Stimulated activated naive CD8-positive, alpha-beta T cell treated with anti-CD3 and anti-CD28 coated beads, Interleukin-15, Interleukin-2, amounts not matched to agents 100 ng/mL and 50 ng/mL, for 24 hours (primary cell): Measurements from ENCODE around the gene PODXL2.

Experiments used
- H3K27ac Mint-ChIP-seq: one replicate; pipeline ENCODE4 v1.8.0; 2021; ENCODE audit warnings: mild to moderate bottlenecking, mixed read lengths
- H3K27me3 Mint-ChIP-seq: one replicate; pipeline ENCODE4 v1.8.0; 2021; ENCODE audit warnings: mixed read lengths
- H3K36me3 Mint-ChIP-seq: one replicate; pipeline ENCODE4 v1.8.0; 2021; ENCODE audit warnings: low read depth, mixed read lengths
- H3K4me1 Mint-ChIP-seq: one replicate; pipeline ENCODE4 v1.8.0; 2021; ENCODE audit warnings: low read depth, mixed read lengths
- H3K4me3 Mint-ChIP-seq: one replicate; pipeline ENCODE4 v1.8.0; 2021; ENCODE audit warnings: mild to moderate bottlenecking, mixed read lengths
- H3K9me3 Mint-ChIP-seq: one replicate; pipeline ENCODE4 v1.8.0; 2021; ENCODE audit warnings: mixed read lengths

Gene PODXL2

GRCh38 chr3:127634653-127635052 lies 5.7 kb downstream of the PODXL2 start:
- Mint-ChIP-seq H3K4me3 (no peak overlapping the region), H3K27ac (no peak overlapping the region), H3K9me3 (no peaks in the 10 kb centered on the region), H3K4me1 (peaks cover 14% of the 10 kb centered on the region), H3K27me3 (peaks cover 23% of the 10 kb centered on the region), H3K36me3 (no peaks in the 10 kb centered on the region)

- H3K27me3 Mint-ChIP-seq: peaks cover 3% of the 10 kb centered on the region
- no peaks in the 10 kb centered on the region for H3K9me3 Mint-ChIP-seq
- H3K36me3 Mint-ChIP-seq: no peaks in the 10 kb centered on the region
- no peak overlapping the region for H3K4me3 Mint-ChIP-seq
- peak overlapping the region; percentile 26 for H3K27ac Mint-ChIP-seq
- peaks cover 6% of the 10 kb centered on the region for H3K4me1 Mint-ChIP-seq
Observed at GRCh38 chr3:127637546-127637945, 8.6 kb downstream of the PODXL2 start.

- Mint-ChIP-seq H3K27ac (no peak overlapping the region), H3K9me3 (no peaks in the 10 kb centered on the region), H3K4me1 (peaks cover 6% of the 10 kb centered on the region), H3K27me3 (peaks cover 3% of the 10 kb centered on the region), H3K4me3 (no peak overlapping the region), H3K36me3 (no peaks in the 10 kb centered on the region)
Observed at GRCh38 chr3:127637971-127638370, 9.0 kb downstream of the PODXL2 start.

GRCh38 chr3:127639173-127640041 lies 10.4 kb downstream of the PODXL2 start:
- H3K4me1 Mint-ChIP-seq: peaks cover 6% of the 10 kb centered on the region
- H3K36me3 Mint-ChIP-seq: no peaks in the 10 kb centered on the region
- H3K27me3 Mint-ChIP-seq: peaks cover 3% of the 10 kb centered on the region
- no peaks in the 10 kb centered on the region for H3K9me3 Mint-ChIP-seq
- no peak overlapping the region for H3K4me3 Mint-ChIP-seq
- H3K27ac Mint-ChIP-seq: no peak overlapping the region

- Mint-ChIP-seq H3K4me1 (peaks cover 6% of the 10 kb centered on the region), H3K27ac (no peak overlapping the region), H3K36me3 (no peaks in the 10 kb centered on the region), H3K4me3 (no peak overlapping the region), H3K27me3 (peaks cover under 1% of the 10 kb centered on the region), H3K9me3 (no peaks in the 10 kb centered on the region)
Observed at GRCh38 chr3:127640042-127640355, 11.0 kb downstream of the PODXL2 start.

- Mint-ChIP-seq H3K4me3 (no peak overlapping the region), H3K9me3 (no peaks in the 10 kb centered on the region), H3K27me3 (no peaks in the 10 kb centered on the region), H3K27ac (no peak overlapping the region), H3K4me1 (no peaks in the 10 kb centered on the region), H3K36me3 (no peaks in the 10 kb centered on the region)
Observed at GRCh38 chr3:127644641-127645370, 15.8 kb downstream of the PODXL2 start.

- Mint-ChIP-seq H3K27ac (no peak overlapping the region), H3K4me1 (no peaks in the 10 kb centered on the region), H3K36me3 (no peaks in the 10 kb centered on the region), H3K4me3 (no peak overlapping the region), H3K27me3 (no peaks in the 10 kb centered on the region), H3K9me3 (no peaks in the 10 kb centered on the region)
Observed at GRCh38 chr3:127645371-127646015, 16.5 kb downstream of the PODXL2 start.

- H3K4me1 Mint-ChIP-seq: no peaks in the 10 kb centered on the region
- no peaks in the 10 kb centered on the region for H3K36me3 Mint-ChIP-seq
- H3K4me3 Mint-ChIP-seq: no peak overlapping the region
- H3K27ac Mint-ChIP-seq: no peak overlapping the region
- H3K9me3 Mint-ChIP-seq: no peaks in the 10 kb centered on the region
- H3K27me3 Mint-ChIP-seq: no peaks in the 10 kb centered on the region
Observed at GRCh38 chr3:127646501-127647046, 17.6 kb downstream of the PODXL2 start.

GRCh38 chr3:127647166-127647844 lies 18.3 kb downstream of the PODXL2 start:
- Mint-ChIP-seq H3K36me3 (no peaks in the 10 kb centered on the region), H3K9me3 (no peaks in the 10 kb centered on the region), H3K4me3 (no peak overlapping the region), H3K4me1 (no peaks in the 10 kb centered on the region), H3K27me3 (no peaks in the 10 kb centered on the region), H3K27ac (no peak overlapping the region)

GRCh38 chr3:127647845-127648204 lies 18.8 kb downstream of the PODXL2 start:
- H3K9me3 Mint-ChIP-seq: no peaks in the 10 kb centered on the region
- no peaks in the 10 kb centered on the region for H3K4me1 Mint-ChIP-seq
- H3K4me3 Mint-ChIP-seq: no peak overlapping the region
- no peaks in the 10 kb centered on the region for H3K27me3 Mint-ChIP-seq
- no peaks in the 10 kb centered on the region for H3K36me3 Mint-ChIP-seq
- H3K27ac Mint-ChIP-seq: no peak overlapping the region

- H3K27ac Mint-ChIP-seq: no peak overlapping the region
- no peak overlapping the region for H3K4me3 Mint-ChIP-seq
- no peaks in the 10 kb centered on the region for H3K36me3 Mint-ChIP-seq
- H3K4me1 Mint-ChIP-seq: no peaks in the 10 kb centered on the region
- H3K27me3 Mint-ChIP-seq: no peaks in the 10 kb centered on the region
- no peaks in the 10 kb centered on the region for H3K9me3 Mint-ChIP-seq
Observed at GRCh38 chr3:127650236-127650635, 21.3 kb downstream of the PODXL2 start.

- H3K36me3 Mint-ChIP-seq: no peaks in the 10 kb centered on the region
- H3K4me1 Mint-ChIP-seq: no peaks in the 10 kb centered on the region
- no peak overlapping the region for H3K4me3 Mint-ChIP-seq
- H3K9me3 Mint-ChIP-seq: no peaks in the 10 kb centered on the region
- no peak overlapping the region for H3K27ac Mint-ChIP-seq
- H3K27me3 Mint-ChIP-seq: no peaks in the 10 kb centered on the region
Observed at GRCh38 chr3:127651516-127652172, 22.7 kb downstream of the PODXL2 start.

GRCh38 chr3:127652246-127652995 lies 23.4 kb downstream of the PODXL2 start:
- Mint-ChIP-seq H3K4me1 (no peaks in the 10 kb centered on the region), H3K27me3 (no peaks in the 10 kb centered on the region), H3K36me3 (no peaks in the 10 kb centered on the region), H3K27ac (no peak overlapping the region), H3K9me3 (no peaks in the 10 kb centered on the region), H3K4me3 (no peak overlapping the region)

- Mint-ChIP-seq H3K27ac (no peak overlapping the region), H3K36me3 (no peaks in the 10 kb centered on the region), H3K27me3 (no peaks in the 10 kb centered on the region), H3K9me3 (no peaks in the 10 kb centered on the region), H3K4me3 (no peak overlapping the region), H3K4me1 (no peaks in the 10 kb centered on the region)
Observed at GRCh38 chr3:127654374-127654773, 25.4 kb downstream of the PODXL2 start.
